GM13977 (cell line): ENCODE measurements around the gene GPR183.

Experiments used
- DNase-seq: peaks from one replicate; pipeline ENCODE4 v3.0.0; 2012; ENCODE audit warnings: low spot score
- in situ Hi-C: fragments of 300-500 bp; cut with MboI; formaldehyde crosslinking; loops from one replicate; pipeline ENCODE4 v1.12.0; 2022; ENCODE audit warnings: low sequenced_read_pairs, low pct_unique_long_range_greater_than_20kb, mixed read lengths, inconsistent platforms; ENCODE audit not compliant: unreplicated experiment
- TF ChIP-seq, protein P1 (sequence below): IDR thresholded peaks from 2 replicates; pipeline ENCODE4 v1.5.1; 2012; ENCODE audit warnings: mild to moderate bottlenecking, control low read depth; ENCODE audit not compliant: insufficient read depth; ENCODE audit errors: extremely low read depth, missing control alignments

GPR183 gene

DNA sequence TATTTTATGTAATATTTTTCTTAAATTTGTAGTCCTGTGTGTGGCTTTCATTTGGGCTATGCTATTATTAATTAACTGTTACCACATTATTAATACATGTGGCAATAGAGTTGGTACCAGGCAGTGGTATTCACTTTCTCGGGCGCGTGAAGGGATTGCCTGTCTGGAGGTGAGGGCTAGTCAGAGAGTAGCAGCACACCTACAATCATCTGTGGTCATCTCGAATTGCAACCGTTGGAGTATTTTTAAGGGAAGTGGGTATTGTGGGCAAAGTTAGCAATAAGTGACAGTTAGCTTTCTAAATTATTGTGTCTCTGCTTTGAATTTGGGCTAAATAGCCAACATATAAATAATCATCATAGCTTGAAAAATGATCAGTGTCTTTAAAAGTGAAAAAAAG, 29.0 kb downstream of the GPR183 start:
- DNase-seq = no peak
- in situ Hi-C loops = loop anchor here (25.0 kb wide), 1 partner anchor 109 kb away; no protein-coding TSS in a partner anchor

DNA sequence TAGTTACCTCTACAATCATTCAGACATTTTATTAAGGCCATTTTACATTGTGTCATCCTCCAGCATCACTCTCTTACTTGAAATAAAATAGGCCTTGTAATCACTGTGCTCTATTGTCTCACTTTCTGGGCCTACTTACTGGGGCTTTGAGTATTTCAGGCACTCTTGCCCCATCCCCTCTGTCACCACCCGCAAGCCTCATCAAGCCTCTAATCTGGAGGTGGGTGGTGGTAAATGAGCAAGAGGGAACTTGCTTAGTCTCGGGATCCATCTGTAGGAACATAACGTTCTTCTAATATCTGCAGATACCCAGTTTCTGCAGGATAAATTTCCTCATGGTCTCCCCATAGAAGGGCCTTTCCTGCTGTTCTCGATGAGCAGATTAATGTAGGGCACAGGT, 29.6 kb downstream of the GPR183 start:
- TF ChIP-seq, protein P1, sequence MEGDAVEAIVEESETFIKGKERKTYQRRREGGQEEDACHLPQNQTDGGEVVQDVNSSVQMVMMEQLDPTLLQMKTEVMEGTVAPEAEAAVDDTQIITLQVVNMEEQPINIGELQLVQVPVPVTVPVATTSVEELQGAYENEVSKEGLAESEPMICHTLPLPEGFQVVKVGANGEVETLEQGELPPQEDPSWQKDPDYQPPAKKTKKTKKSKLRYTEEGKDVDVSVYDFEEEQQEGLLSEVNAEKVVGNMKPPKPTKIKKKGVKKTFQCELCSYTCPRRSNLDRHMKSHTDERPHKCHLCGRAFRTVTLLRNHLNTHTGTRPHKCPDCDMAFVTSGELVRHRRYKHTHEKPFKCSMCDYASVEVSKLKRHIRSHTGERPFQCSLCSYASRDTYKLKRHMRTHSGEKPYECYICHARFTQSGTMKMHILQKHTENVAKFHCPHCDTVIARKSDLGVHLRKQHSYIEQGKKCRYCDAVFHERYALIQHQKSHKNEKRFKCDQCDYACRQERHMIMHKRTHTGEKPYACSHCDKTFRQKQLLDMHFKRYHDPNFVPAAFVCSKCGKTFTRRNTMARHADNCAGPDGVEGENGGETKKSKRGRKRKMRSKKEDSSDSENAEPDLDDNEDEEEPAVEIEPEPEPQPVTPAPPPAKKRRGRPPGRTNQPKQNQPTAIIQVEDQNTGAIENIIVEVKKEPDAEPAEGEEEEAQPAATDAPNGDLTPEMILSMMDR = no peak
- in situ Hi-C loops = loop anchor here (25.0 kb wide), 1 partner anchor 110 kb away; no protein-coding TSS in a partner anchor
- DNase-seq = no peak

More for the DNA sequence above, 29.0 kb downstream of the GPR183 start:
- TF ChIP-seq, protein P1 = no peak

DNA sequence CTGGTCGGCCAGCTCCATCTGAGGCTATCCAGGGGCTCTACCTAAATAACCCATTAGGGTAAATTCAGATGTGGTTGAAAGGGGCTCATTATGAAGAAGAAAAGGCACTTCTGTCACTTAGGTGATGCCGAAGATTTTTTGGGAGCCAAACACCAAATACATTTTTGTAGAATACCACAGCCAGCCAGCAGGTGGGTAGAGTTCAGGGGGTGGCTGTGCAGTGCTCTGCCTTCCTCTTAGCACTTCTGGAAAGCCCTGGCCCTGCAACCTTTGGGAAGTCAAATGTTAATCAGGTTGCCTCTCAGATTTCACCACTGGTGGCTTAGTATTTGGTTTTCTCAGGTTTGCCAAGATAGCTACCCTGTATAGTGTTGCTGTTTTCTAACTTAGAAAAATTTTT, 30.5 kb downstream of the GPR183 start:
- no peak for DNase-seq
- in situ Hi-C loops = loop anchor here (25.0 kb wide), 1 partner anchor 111 kb away; no protein-coding TSS in a partner anchor
- TF ChIP-seq, protein P1 = no peak

DNA sequence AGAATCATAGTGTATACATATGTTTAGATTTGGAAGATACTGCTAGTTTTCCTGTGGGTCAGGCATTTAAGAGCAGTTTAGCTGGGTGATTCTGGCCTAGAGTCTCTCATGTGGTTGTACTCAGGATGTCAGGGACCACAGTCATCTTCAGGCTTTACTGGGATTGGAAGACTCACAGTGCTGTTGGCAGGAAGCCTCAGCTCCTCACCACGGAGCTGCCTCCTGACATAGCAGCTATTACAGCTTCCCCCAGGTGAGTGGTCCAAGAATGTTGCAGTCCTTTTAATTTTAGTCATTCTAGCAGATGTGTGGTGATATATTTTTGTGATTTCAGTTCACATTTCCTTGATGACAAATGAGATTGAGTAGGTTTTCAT, 32.1 kb downstream of the GPR183 start:
- DNase-seq = no peak
- in situ Hi-C loops = loop anchor here (25.0 kb wide), 1 partner anchor 112 kb away; no protein-coding TSS in a partner anchor
- TF ChIP-seq, protein P1 = no peak

DNA sequence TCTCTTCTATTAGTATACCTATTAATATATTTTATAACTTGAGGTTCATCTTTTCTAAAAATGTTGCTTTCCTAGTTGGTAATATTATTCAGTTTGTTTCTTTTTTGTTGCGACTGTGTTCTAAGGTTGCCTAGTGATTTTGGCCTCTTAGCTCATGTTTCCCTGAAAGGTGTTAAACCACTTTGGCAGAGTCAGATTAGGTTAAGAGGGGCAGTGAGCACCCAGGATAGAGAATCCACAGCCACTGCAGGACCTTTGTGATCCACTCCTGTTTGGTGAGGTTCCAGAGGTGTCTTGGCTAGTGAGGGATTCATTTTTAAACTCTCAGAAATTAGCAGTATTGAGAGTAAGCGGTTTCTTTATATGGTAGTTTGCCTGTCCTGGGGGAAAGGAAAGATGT, 34.1 kb downstream of the GPR183 start:
- in situ Hi-C loops = loop anchor here (5.0 to 25.0 kb wide), 2 partner anchors 164 to 411 kb away; no protein-coding TSS in a partner anchor
- no peak for DNase-seq
- TF ChIP-seq, protein P1 = no peak

DNA sequence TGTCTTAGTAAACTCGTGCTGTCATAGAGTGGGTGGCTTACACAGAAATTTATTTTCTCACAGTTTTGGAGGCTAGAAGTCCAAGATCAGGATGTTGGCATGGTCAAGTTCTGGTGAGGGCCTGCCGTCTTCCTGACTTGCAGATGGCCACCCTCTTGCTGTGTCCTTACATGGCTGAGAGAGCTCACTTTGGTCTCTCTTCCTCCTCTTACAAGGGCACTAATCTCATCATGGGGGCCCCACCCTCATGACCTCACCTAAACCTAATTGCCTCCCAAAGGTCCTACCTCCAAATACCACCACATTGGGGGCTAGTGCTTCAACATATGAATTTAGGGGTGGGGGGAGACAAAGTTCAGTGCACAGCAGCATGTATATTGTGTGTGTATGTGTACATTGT, 34.7 kb downstream of the GPR183 start:
- no peak for DNase-seq
- TF ChIP-seq, protein P1 = no peak
- in situ Hi-C loops = loop anchor here (5.0 to 25.0 kb wide), 2 partner anchors 165 to 410 kb away; no protein-coding TSS in a partner anchor
